ENCODE data around the gene CCDC171. TPM values are rescaled to one million over a fixed set of nuclear protein-coding genes. Genes with fewer than 3 reads are reported as not detected.

CCDC171 gene
- 1.7 and 2.3 TPM in 2 replicates for total RNA-seq

GRCh38 chr9:15552636-15553527 is at the start of gene CCDC171:
Gene CCDC171 (plus strand): TSS chr9:15553043. CDS start chr9:15564089, 11,046 bp downstream.

DNA sequence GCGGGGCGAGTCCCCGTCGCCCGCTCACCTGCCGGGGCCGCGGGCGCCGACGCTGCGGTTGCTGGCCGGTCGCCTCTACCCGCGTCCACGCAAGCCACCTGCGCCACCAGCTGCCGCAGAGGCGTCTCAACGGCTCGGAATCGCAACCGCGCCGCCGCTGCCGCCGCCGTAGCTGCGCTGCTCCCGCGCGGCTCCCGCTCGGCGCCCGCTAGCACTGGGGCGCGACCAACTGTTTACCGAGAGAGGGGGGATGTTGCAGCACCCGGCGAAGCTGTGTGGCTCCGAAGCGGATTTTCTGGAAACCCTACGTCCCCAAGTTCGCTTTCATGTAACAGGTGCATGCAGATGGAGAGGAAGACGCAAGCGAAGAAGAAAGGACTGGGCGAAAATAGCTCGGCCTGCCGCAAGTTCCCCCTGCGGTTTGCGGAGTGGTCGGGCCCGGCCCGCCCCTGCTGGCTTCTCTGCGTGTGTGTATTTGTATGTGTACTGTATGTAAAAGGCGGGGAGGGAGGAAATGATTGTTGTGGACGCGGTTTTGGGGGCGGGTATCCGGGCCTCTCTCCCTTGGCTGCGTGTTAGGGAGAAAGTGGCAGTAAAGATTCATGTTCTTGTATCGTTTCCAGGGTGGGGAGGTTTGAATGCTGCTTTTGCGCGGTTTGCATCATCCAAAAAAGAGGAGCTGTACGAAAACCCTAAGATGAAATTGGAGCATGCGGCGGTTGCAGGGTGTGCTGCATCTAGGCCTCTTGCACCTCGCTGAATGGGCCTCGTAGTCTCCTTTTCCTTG is 41.9 kb upstream of the CCDC171 start, which contains the start of gene PSIP1:
PSIP1 (minus strand) TSS at position 182 of the 787 bp plus-strand sequence. CDS start 782 bp downstream, outside the sequence.

Other genes with a start within 250 kb of the CCDC171 start
- gene TTC39B, start 245.8 kb upstream of the CCDC171 start, total RNA-seq = 10.4 and 11.4 TPM in 2 replicates
- gene SNAPC3, start 130.2 kb upstream of the CCDC171 start, total RNA-seq = 36.1 and 51.6 TPM in 2 replicates
- gene PSIP1, start 42.1 kb upstream of the CCDC171 start, total RNA-seq = 27.9 and 28.5 TPM in 2 replicates